ENCODE data around the gene ATP8A2.
"Not testable (repeated sequence)": the region's sequence is repeated elsewhere in the genome, so short reads cannot be mapped to it uniquely, and the experiment has no call there.

Gene ATP8A2

DNA sequence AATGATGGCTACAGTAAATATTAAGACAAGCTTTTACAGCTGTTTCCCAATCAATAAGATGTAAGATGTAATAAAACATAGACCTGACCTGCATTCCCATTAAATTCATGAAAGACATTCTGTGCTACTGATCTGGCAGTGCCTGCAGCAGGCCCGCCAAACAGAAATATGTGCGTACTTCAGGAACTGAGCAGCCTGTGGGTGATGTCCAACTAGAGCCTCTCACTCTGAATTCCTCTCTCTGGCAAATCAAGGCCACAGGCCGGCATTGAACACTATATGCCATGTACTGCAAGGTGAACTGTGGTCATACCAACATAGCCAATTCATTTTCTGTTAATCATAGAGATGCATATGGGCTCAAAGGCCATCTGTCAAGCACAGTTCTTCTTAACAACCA, 662.2 kb downstream of the ATP8A2 start:
- no peak for DNase-seq (ENCODE audit: low read depth in 2 of 2)

DNA sequence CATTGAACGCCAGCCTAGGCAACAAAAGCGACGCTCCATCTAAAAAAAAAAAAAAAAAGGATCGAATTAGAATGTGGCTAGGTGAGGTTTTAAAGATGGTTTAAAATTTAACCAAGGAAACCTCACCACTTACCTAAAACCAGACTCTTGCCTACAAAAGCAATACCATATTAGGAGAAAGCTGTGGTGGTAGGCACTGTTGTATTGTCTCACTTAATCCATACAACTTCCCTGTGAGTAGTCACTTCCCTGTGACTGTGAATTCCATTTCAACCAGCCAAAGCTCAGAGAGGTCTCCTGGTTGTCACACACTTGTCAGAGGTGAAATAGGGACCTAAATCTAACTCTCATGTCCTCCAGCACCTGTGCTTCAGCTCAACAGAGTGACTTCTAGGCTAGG, 664.6 kb downstream of the ATP8A2 start:
- no peak for DNase-seq (ENCODE audit: low read depth in 2 of 2)

DNA sequence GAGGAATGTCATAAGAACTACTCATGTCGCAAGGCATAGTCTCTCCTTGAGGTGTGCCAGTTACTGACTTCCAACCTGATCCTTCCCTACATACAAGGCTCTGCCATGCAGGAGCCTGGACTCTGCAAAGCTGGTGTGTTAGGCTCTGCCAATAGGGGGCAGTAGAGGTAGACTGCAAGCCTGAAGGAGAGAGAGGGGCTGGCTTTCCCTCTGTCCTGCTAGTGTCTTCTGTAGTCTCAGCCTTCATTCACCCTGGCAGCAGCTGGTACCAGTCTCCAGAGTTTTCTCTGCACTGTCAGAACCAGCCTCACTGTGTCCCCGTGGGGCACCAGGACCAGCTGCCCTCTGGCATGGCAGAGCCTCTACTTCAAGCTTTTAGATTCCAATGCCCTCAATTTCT, 665.5 kb downstream of the ATP8A2 start:
- DNase-seq (ENCODE audit: low read depth in 2 of 2) = no peak

DNA sequence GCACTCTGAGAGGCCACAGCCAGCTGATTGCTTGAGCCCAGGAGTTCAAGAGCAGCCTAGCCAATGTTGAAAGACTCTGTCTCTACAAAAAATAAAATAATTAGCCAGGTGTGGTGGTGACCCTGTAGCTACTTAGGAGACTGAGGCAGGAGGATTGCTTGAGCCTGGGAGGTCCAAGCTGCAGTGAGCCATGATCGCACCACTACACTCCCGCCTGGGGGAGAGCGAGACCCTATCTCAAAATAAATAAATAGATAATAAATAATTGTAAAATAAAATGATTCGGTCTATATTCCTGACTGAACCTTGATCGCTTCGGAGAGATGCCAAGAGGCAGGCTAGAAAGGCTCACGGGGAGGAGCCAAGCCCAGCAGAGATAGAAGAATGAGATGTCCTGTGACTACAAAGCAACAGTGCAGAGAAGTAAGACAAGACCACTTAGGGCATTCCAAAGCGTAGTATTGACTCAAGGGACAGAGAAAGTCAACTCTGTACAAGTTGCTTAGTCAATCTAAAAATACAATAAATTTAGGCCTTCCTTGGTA, 667.2 kb downstream of the ATP8A2 start:
- no peak for DNase-seq (ENCODE audit: low read depth in 2 of 2)

DNA sequence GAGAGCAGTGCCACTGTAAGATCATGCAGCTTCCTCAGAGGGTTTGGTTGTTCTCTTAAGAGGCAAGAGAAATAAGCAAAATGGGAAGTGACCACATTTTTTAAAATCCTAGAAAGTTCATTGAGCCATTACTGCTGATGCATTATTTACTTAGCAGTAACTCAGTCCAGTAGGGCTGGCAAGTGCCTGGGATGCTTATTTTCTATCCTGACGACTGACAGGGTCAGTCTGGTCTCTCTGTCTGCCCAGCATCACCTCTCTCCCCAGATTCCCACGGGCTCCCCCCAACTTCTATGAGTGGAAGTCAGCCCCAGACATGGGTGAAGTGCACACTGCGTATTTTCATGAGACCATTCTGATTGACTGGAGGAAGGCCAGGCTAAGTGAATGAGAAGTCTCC, 669.7 kb downstream of the ATP8A2 start:
- no peak for DNase-seq (ENCODE audit: low read depth in 2 of 2)

DNA sequence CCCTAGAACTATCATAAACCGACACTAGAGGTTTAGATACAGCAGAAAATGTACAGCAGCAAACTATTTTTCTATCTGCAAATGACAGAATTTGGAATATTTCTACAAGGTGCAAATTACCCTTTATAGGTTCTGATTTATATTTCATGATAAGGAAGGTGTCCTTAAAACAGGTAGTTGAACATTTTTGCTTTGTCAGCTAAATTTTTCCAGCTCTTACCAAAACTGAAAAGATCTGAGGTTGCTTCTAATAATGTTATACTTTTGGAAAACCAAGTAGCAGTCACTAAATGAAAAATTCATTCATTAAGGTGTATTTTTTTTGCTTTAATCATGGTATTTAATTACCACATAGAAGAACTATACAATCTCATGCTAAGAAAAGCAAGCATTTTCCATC, 671.0 kb downstream of the ATP8A2 start:
- DNase-seq (ENCODE audit: low read depth in 2 of 2) = no peak

DNA sequence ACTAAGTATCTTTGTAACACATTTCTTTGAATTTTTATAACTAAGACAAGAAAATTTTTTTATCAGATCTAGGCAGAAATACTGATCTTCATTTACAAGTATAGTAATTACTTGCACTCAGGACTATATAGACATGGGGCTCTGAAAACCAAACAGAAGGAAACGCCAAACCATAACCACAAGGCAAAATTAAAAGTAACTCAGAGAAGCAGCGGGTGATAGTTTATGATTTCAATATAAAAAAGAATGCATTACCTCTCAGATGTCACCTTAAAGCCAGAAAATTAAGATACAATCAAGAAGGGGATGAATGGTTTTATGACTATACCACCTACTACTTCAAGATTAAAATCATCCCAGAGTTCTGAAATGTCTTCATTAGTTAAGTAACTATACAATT, 673.4 kb downstream of the ATP8A2 start:
- DNase-seq (ENCODE audit: low read depth in 2 of 2) = no peak

DNA sequence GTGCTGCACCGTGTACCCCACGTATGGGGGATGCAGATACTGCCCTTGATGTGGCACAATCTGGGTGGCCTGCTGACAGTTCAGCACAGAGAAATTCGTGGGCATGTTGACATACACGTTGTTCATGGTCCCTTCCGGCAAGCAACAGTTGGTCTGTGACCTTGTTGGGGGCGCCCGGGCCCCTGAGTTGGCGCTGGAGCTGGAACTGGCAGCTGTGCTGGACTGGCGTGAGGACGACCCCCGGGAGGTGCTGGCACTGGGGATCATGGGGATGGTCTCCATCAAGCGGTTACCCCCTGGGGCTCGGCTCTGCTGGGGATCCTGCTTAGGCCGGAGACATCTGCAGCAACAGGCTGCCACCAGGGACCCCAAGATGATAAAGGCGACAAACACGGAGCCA, 674.9 kb downstream of the ATP8A2 start:
- DNase-seq (ENCODE audit: low read depth in 2 of 2) = no peak

DNA sequence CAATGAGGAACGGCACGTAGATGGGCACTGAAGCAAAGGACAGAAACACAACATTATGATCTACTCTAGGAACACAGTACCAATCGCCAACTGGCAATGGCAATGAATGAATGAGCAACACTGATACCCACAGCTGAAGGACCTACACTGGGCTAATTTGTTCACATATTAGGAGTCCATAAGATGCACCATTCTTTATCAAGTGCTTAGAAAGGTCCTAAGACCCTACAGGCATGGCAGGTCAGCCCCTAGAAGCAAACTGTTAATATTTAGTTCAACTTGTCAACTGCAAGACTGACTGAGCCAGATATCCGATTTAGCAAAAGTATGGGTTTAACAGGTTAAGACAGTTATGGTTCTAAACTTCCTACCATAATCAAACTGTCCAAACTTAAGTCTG, 675.3 kb downstream of the ATP8A2 start:
- no peak for DNase-seq (ENCODE audit: low read depth in 2 of 2)

DNA sequence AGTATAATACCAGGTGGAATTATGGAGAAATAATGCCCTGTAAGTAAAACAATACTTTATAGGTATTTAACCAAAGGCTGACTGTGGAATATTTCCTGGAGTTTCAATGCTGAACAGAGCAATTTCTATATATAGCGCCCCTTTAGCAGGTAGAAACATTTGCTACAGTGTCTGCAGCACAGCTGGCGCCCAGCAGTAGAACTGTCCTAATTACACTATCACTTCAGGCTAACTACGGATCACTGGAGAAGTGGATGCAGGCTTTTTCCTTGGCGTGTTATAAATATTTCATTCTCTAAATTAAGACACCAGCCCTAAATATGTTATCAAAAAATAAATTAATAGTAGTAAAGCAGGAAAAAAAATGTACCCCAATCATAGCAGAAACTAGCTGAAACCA, 677.0 kb downstream of the ATP8A2 start:
- DNase-seq (ENCODE audit: low read depth in 2 of 2) = no peak

DNA sequence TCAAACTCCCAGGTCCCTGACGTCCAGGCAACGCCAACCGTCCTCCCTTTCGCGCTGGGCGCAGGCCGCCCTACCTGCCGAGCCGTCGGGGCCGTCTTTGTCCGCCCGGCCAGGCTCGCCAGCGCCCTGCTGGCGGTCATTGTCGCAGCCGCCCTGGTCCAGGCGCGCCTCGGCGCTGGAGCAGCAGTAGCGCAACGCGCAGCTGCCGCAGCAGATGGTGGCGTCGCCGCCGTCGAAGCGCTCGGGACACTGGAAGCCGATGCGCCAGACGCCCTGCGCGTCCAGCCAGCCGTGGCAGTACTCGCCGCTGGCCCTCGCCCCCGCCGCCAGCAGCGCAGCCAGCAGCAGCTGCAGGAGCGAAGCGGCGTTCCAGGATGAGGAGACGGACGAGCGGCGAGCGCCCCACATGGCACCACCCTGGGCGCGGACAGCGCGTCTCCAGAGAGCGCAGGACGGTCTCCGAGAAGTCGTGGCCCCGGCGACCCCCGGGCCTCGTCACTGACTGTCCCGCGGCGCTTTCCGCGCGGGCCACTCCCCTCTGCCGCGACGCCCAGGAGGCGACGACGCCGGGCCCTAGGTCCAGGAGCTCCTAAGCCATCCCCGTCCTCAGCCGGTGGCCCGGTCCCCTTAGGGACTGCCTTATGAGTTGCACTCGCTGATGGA, 678.9 kb downstream of the ATP8A2 start:
- no peak for DNase-seq (ENCODE audit: low read depth in 2 of 2)

DNA sequence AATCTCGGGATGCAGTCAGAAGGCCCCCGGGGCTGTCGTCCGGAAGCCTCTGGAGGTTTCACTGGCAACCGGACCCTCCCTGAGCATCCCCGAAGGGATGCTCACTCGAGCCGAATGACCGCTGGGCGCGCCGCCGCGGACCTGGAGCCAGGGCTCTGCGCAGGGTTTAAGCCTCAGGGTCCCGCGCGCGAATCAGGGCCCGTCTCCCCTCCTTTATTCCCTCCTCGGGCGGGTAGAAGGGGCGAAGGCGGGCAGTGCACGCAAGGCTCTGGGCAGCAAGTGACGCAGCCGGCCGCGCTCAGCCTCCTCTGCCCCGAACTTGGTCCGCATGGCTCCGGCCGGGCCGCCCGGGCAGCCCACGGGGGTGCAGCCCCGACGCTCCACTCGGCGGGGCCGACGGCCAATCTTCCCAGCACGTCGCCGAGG, 679.5 kb downstream of the ATP8A2 start:
- no peak for DNase-seq (ENCODE audit: low read depth in 2 of 2)

DNA sequence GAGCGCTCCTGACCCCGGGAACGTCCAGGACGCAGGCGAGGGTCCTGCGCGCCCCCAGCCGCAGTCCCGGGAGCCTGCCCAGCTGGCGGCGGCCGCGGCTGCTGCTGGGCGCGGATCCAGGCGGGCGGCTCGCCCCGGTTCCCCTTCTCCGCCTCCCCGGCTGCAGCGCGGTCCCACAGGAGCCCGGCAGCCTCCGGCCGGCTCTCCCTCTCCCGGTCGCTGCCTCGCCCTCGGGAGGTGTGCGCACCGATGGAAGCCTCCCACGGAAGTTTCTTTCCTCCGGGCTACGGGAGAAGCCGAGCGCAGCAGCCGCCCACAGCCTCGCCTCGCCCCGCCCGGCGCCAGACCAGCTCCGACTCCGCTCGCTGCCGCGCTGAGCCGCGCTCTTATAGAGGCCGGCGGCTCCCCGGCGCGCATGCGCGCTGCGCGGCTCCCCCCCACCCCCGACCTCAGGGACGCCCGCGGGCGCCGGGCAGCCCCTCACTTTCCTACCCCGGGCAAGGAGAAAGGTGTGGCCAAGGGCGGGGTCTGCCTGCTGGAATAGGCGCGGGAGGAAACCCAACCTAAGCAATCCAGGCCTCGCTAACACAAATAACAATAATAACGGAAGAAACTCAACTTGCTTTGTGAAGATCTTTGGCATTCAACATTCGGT, 680.0 kb downstream of the ATP8A2 start, which contains the start of gene SHISA2:
SHISA2 (minus strand) TSS at position 360 of the 655 bp plus-strand sequence. CDS start 1,041 bp downstream, outside the sequence.
- no peak for DNase-seq (ENCODE audit: low read depth in 2 of 2)

DNA sequence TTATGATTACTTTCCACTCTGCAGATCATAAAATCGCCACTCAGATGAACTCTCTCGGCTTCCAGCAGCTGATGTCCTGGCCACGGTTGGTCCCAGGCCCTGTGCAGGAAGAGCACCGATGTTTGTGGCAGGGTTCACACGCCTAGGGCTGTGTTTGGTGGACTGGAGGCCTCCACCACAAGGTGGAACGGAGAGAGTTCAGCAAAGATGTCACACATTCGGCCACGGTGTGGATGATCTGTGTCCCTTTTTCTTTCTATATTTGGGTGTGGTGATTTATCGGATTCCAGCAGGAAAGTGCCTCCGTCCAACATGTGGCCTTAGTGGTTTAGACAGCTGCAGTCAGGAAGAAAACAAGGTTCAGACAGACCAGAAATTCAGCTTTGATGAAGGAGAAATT, 680.6 kb downstream of the ATP8A2 start:
- no peak for DNase-seq (ENCODE audit: low read depth in 2 of 2)

DNA sequence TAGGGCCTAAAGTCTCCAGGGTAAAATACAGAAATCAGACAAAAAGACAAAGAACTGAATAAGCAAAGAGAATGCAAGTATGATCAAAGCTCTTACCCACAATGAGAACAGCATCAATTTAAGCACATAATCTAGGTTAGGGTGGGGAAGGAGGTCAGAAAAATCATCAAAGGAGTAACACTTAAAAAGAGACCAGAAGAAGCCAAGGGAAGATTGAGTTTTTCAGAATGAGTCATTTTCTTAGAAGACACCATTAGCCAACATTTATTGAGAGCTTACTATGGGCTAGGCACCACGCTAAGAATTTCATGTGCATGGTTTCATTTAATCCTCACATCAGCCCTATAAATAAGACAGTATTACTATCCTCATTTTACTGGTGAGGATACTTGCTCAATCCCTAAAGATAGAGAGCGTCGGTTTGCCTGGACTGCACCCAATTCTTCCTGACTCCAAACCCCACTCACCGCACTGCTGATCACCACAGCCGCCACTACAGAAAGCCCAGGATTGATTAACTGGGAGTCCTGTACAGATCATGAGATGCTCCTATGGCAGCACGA, 681.7 kb downstream of the ATP8A2 start:
- no peak for DNase-seq (ENCODE audit: low read depth in 2 of 2)

DNA sequence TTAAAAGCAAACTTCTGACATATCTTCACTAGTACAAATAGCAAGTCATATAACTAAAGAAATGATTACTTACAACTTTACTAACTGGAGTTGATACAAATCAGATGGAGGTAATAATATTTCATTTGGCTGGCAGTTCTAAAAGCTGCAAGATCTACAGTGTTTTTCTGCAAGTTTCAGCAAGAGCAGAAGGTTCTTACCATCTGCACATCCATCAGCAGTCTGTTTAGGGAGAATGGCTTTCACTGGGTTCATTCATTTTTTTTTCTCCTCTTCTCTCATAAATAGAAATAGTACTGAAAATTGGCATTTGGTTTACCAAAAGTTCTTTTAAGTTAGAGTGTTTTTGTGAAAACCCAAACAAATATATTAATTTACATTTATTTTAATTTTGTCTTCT, 683.1 kb downstream of the ATP8A2 start:
- no peak for DNase-seq (ENCODE audit: low read depth in 2 of 2)

DNA sequence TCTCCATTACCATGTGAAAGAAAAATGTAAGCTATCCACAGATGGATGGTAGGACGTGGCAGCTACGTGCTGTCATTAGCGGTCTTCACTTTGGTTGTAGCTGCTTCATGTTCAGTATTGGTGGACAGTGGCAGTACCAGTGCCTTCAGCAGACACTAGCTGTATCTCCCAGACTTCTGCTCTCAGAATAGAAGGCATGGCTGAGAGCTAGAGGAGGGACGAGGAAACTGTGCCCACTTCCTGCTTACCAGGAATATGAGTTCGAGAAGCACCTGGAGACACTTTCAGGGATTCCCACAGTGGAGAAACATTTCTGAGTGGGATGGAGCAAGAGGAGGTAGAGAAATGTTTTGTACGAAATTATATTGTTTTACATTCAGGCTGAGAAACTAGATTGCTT, 686.9 kb downstream of the ATP8A2 start:
- DNase-seq (ENCODE audit: low read depth in 2 of 2) = no peak

DNA sequence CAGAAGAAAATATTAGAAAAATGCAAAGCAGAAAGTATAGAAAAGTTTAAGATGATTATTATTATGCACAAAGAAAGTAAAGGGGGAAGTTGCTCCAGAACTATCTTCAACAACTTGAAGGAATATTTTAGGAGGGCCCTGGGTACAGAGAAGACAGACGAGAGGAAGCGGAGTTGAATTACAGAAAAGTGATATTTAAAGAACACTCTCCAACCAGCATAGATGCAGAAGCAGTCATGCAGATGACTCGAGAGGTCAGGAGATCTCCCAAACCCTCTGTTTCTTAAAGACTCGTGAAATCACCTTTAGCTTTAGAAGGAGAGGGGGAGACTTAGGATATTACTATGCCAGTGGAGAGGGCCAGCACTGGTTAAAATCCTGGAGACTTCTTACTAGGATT, 688.6 kb downstream of the ATP8A2 start:
- no peak for DNase-seq (ENCODE audit: low read depth in 2 of 2)

DNA sequence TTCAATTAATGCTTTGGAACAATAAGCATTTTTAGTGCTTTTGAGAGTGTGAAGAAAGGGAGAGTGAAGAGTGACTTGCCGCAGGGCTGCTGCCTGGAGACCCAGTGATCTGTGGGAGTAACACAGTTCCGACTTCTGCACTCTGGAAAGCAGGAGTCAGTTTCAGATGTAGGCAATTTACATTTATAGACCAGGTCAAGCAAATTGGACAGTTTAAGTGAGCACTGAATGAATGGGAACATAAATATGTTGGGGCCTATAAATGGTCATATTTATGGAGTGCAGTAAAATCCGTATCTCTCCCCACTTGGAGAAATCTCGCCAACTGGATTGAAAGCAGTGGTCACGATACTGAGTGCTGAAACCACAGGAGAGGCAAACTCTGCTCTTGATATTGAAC, 689.5 kb downstream of the ATP8A2 start:
- DNase-seq (ENCODE audit: low read depth in 2 of 2) = no peak

DNA sequence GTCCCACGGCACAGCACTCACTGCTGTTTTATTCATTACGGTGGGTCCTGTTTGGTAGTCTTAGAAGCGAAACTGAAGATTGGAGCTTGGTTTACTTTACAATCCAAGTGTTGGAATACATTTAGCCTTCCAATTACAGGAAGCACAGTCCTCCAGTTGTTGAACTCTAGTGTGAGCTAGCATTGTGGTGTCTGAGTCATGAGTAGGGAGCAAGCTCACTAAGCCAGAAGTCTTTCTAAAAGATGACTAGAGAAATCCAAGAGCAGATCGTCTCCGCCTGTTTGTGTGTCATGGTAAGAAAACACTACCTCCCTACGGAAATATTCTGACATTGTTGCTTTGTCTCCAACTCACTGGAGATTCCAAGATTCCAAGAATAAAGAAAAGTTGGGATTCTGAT, 690.2 kb downstream of the ATP8A2 start:
- DNase-seq (ENCODE audit: low read depth in 2 of 2) = no peak

DNA sequence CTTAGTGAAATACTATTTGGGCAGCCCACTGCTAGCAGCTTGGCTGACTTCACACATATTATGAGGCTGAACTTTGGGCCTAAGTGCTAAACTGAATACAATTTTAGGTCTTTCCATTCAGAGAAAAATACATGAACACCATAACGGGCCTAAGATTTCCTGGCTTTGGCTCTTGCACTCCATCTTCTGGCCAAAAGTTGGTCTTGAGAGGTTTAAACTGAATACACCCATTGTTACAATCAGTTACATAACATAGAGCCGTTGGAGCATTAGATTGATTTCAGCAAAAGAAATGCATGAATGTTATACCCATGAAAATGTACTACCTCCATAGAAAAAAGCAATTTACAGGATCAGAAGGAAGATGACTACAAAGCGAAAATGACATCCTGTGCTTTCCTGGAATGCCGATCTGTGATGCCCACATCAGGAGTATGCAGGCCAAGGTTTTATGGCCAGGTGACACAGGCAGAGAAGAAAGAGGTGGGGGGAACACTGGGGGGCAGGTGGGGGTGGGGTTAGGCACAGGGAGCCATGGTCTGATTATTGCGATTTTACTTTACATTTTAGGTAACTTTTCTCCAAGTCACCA, 691.2 kb downstream of the ATP8A2 start:
- no peak for DNase-seq (ENCODE audit: low read depth in 2 of 2)

DNA sequence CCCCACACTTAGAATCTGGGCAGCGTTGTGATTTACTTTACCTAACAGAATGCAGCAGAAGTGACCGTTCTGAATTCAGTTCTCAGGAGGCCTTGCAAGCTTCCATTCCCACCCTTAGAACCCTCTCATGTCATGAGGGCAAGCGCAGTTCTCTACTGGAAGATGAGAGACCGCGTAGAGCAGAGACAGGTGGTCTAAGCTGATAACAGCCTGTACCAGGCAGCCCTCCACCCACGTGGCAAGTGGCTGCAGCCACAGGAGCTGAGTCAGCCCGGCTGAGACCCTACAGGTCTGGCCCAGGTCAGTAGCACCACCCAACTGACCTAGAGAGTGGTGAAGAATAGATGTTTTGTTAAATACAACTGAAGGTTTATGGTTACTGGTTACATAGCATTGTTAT, 694.7 kb downstream of the ATP8A2 start:
- not testable (repeated sequence) for DNase-seq (ENCODE audit: low read depth in 2 of 2)

DNA sequence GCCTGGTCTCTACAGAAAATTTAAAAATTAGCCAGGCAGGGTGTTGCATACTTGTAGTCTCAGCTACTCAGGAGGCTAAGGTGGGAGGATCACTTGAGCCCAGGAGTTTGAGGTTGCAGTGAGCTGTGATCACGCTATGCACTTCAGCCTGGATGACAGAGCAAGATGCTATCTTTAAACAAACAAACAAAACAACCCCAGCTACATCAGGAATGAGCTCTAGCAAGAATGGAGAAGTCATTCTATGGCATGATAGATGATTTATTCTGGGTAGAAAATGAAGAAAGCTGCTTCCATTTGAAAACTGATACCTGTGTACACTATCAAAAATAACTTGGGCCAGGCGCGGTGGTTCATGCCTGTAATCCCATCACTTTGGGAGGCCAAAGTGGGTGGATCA, 695.8 kb downstream of the ATP8A2 start:
- no peak for DNase-seq (ENCODE audit: low read depth in 2 of 2)

Data from stimulated activated CD4-positive, alpha-beta T cell treated with anti-CD3 and anti-CD28 coated beads, Interleukin-12 subunit alpha, Interleukin-12 subunit beta, amount 100 ng/mL, for 24 hours (primary cell).